OCI-LY1 (cell line): ENCODE data around the gene MYO9A.

Experiments
- EZH2 ChIP-seq: fragments of 200-600 bp; sonication (generic), shearing (Covaris generic); IDR thresholded peaks from 2 replicates; pipeline ENCODE4 v1.8.0; 2017; ENCODE audit warnings: borderline replicate concordance, mixed run types, mild to moderate bottlenecking, antibody characterized with exemption, low read length, moderate library complexity, mixed read lengths
- TF ChIP-seq, protein P1 (sequence below): fragments of 200-600 bp; sonication (generic), shearing (Covaris generic); IDR thresholded peaks from 2 replicates; pipeline ENCODE4 v1.5.1; 2017; ENCODE audit warnings: mild to moderate bottlenecking, antibody characterized with exemption, low read length, moderate library complexity, mixed read lengths

DNA sequence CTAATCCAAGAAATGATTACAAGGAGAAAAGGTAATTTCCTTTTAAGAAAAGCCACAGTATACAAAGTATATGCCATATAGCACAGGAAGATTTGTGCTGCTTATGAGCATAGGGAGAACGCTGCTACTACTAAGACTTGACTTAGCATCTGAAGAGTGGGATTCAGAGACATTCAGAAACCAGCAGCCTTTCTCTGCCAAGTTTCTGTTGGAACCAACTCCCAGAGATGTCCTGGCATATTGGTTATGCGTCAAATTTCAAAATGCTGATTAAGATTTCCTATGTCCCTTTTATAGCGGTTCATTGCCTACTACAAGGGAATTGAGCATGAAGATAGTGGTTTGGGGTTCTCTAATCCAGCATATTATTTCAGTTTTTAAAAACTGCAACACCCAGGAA lies 302.6 kb downstream of the MYO9A start:
- TF ChIP-seq, protein P1, sequence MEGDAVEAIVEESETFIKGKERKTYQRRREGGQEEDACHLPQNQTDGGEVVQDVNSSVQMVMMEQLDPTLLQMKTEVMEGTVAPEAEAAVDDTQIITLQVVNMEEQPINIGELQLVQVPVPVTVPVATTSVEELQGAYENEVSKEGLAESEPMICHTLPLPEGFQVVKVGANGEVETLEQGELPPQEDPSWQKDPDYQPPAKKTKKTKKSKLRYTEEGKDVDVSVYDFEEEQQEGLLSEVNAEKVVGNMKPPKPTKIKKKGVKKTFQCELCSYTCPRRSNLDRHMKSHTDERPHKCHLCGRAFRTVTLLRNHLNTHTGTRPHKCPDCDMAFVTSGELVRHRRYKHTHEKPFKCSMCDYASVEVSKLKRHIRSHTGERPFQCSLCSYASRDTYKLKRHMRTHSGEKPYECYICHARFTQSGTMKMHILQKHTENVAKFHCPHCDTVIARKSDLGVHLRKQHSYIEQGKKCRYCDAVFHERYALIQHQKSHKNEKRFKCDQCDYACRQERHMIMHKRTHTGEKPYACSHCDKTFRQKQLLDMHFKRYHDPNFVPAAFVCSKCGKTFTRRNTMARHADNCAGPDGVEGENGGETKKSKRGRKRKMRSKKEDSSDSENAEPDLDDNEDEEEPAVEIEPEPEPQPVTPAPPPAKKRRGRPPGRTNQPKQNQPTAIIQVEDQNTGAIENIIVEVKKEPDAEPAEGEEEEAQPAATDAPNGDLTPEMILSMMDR, result no peak
- TF ChIP-seq EZH2, result no peak
